ENCODE results near the gene ANK2. TPM values are rescaled to one million over a fixed set of nuclear protein-coding genes. Genes with fewer than 3 reads are reported as not detected.

ANK2 gene
- total RNA-seq, 2 donors from 2014 or later: 6.6 to 7.1 TPM

- Mint-ChIP-seq H3K9me3 (no peaks in the 10 kb centered on the region), H3K4me1 (ENCODE audit: low read depth) (peaks cover 8% of the 10 kb centered on the region), H3K27ac (no peak overlapping the region), H3K36me3 (ENCODE audit: insufficient read depth in 2 of 2) (no peaks in the 10 kb centered on the region), H3K27me3 (ENCODE audit: low read depth) (peaks cover 7% of the 10 kb centered on the region), H3K4me3 (no peak overlapping the region)
- DNase-seq (no peak), ATAC-seq (replicated peaks in 1 of 2) (no peak)
Measured at GRCh38 chr4:113303315-113303714, 253.9 kb downstream of the ANK2 start.

- H3K27ac Mint-ChIP-seq: no peak overlapping the region
- no peak for ATAC-seq (replicated peaks in 1 of 2)
- no peak for DNase-seq
- H3K4me1 Mint-ChIP-seq (ENCODE audit: low read depth): no peaks in the 10 kb centered on the region
- peaks cover 7% of the 10 kb centered on the region for H3K27me3 Mint-ChIP-seq (ENCODE audit: low read depth)
- no peak overlapping the region for H3K4me3 Mint-ChIP-seq
- no peaks in the 10 kb centered on the region for H3K36me3 Mint-ChIP-seq (ENCODE audit: insufficient read depth in 2 of 2)
- H3K9me3 Mint-ChIP-seq: no peaks in the 10 kb centered on the region
Measured at GRCh38 chr4:113311047-113311446, 261.6 kb downstream of the ANK2 start.

- peaks cover 7% of the 10 kb centered on the region for H3K27me3 Mint-ChIP-seq (ENCODE audit: low read depth)
- H3K4me3 Mint-ChIP-seq: no peak overlapping the region
- DNase-seq: no peak
- H3K27ac Mint-ChIP-seq: no peak overlapping the region
- no peak for ATAC-seq (replicated peaks in 1 of 2)
- no peaks in the 10 kb centered on the region for H3K9me3 Mint-ChIP-seq
- H3K4me1 Mint-ChIP-seq (ENCODE audit: low read depth): peaks cover 8% of the 10 kb centered on the region
- no peaks in the 10 kb centered on the region for H3K36me3 Mint-ChIP-seq (ENCODE audit: insufficient read depth in 2 of 2)
Measured at GRCh38 chr4:113312529-113312928, 263.1 kb downstream of the ANK2 start.

GRCh38 chr4:113314426-113314825, 265.0 kb downstream of the ANK2 start:
- Mint-ChIP-seq H3K27me3 (ENCODE audit: low read depth) (peaks cover 7% of the 10 kb centered on the region), H3K27ac (no peak overlapping the region), H3K4me1 (ENCODE audit: low read depth) (peaks cover 8% of the 10 kb centered on the region), H3K4me3 (no peak overlapping the region), H3K9me3 (no peaks in the 10 kb centered on the region), H3K36me3 (ENCODE audit: insufficient read depth in 2 of 2) (no peaks in the 10 kb centered on the region)
- no peak for ATAC-seq (replicated peaks in 1 of 2)
- DNase-seq: no peak

- H3K27ac Mint-ChIP-seq: no peak overlapping the region
- H3K4me1 Mint-ChIP-seq (ENCODE audit: low read depth): peaks cover 8% of the 10 kb centered on the region
- H3K9me3 Mint-ChIP-seq: no peaks in the 10 kb centered on the region
- H3K27me3 Mint-ChIP-seq (ENCODE audit: low read depth): peaks cover 7% of the 10 kb centered on the region
- peak overlapping the region in 1 of 2 donors; percentile 24 for H3K4me3 Mint-ChIP-seq
- DNase-seq (peak in 1 of 2 donors; percentile 5), ATAC-seq (replicated peaks in 1 of 2) (peak; percentile 66)
- H3K36me3 Mint-ChIP-seq (ENCODE audit: insufficient read depth in 2 of 2): no peaks in the 10 kb centered on the region
Measured at GRCh38 chr4:113316879-113317278, 267.4 kb downstream of the ANK2 start.

- H3K36me3 Mint-ChIP-seq (ENCODE audit: insufficient read depth in 2 of 2): no peaks in the 10 kb centered on the region
- ATAC-seq (replicated peaks in 1 of 2) (no peak), DNase-seq (no peak)
- H3K4me1 Mint-ChIP-seq (ENCODE audit: low read depth): peaks cover 8% of the 10 kb centered on the region
- no peak overlapping the region for H3K4me3 Mint-ChIP-seq
- peaks cover 4% of the 10 kb centered on the region for H3K27me3 Mint-ChIP-seq (ENCODE audit: low read depth)
- H3K9me3 Mint-ChIP-seq: no peaks in the 10 kb centered on the region
- H3K27ac Mint-ChIP-seq: no peak overlapping the region
Measured at GRCh38 chr4:113317523-113317922, 268.1 kb downstream of the ANK2 start.

GRCh38 chr4:113322736-113323135, 273.3 kb downstream of the ANK2 start:
- DNase-seq (no peak), ATAC-seq (replicated peaks in 1 of 2) (no peak)
- Mint-ChIP-seq H3K27me3 (ENCODE audit: low read depth) (peaks cover 24% of the 10 kb centered on the region), H3K4me3 (no peak overlapping the region), H3K9me3 (no peaks in the 10 kb centered on the region), H3K4me1 (ENCODE audit: low read depth) (peaks cover 13% of the 10 kb centered on the region), H3K27ac (no peak overlapping the region), H3K36me3 (ENCODE audit: insufficient read depth in 2 of 2) (no peaks in the 10 kb centered on the region)

GRCh38 chr4:113325876-113326615, 276.6 kb downstream of the ANK2 start:
- Mint-ChIP-seq H3K27me3 (ENCODE audit: low read depth) (peaks cover 32% of the 10 kb centered on the region), H3K4me1 (ENCODE audit: low read depth) (peaks cover 15% of the 10 kb centered on the region), H3K36me3 (ENCODE audit: insufficient read depth in 2 of 2) (no peaks in the 10 kb centered on the region), H3K4me3 (no peak overlapping the region), H3K27ac (no peak overlapping the region), H3K9me3 (no peaks in the 10 kb centered on the region)
- DNase-seq (peak in 1 of 2 donors; percentile 27), ATAC-seq (replicated peaks in 1 of 2) (peak; percentile 50 to 54)

- ATAC-seq (replicated peaks in 1 of 2): no peak
- H3K4me3 Mint-ChIP-seq: no peak overlapping the region
- H3K27ac Mint-ChIP-seq: no peak overlapping the region
- peaks cover 15% of the 10 kb centered on the region for H3K4me1 Mint-ChIP-seq (ENCODE audit: low read depth)
- H3K9me3 Mint-ChIP-seq: no peaks in the 10 kb centered on the region
- DNase-seq: no peak
- H3K27me3 Mint-ChIP-seq (ENCODE audit: low read depth): peaks cover 40% of the 10 kb centered on the region
- no peaks in the 10 kb centered on the region for H3K36me3 Mint-ChIP-seq (ENCODE audit: insufficient read depth in 2 of 2)
Measured at GRCh38 chr4:113327494-113327893, 278.0 kb downstream of the ANK2 start.

- Mint-ChIP-seq H3K9me3 (no peaks in the 10 kb centered on the region), H3K27me3 (ENCODE audit: low read depth) (peaks cover 37% of the 10 kb centered on the region), H3K4me3 (no peak overlapping the region), H3K36me3 (ENCODE audit: insufficient read depth in 2 of 2) (no peaks in the 10 kb centered on the region), H3K27ac (no peak overlapping the region), H3K4me1 (ENCODE audit: low read depth) (peaks cover 15% of the 10 kb centered on the region)
- DNase-seq (peak in 1 of 2 donors; percentile 11), ATAC-seq (replicated peaks in 1 of 2) (no peak)
Measured at GRCh38 chr4:113328514-113328913, 279.1 kb downstream of the ANK2 start.

- Mint-ChIP-seq H3K36me3 (ENCODE audit: insufficient read depth in 2 of 2) (no peaks in the 10 kb centered on the region), H3K27ac (no peak overlapping the region), H3K27me3 (ENCODE audit: low read depth) (peaks cover 31% of the 10 kb centered on the region), H3K9me3 (no peaks in the 10 kb centered on the region), H3K4me1 (ENCODE audit: low read depth) (peaks cover 15% of the 10 kb centered on the region), H3K4me3 (no peak overlapping the region)
- DNase-seq (no peak), ATAC-seq (replicated peaks in 1 of 2) (no peak)
Measured at GRCh38 chr4:113330200-113330599, 280.7 kb downstream of the ANK2 start.

- Mint-ChIP-seq H3K9me3 (no peaks in the 10 kb centered on the region), H3K4me3 (no peak overlapping the region), H3K27ac (no peak overlapping the region), H3K4me1 (ENCODE audit: low read depth) (peaks cover 6% of the 10 kb centered on the region), H3K36me3 (ENCODE audit: insufficient read depth in 2 of 2) (no peaks in the 10 kb centered on the region), H3K27me3 (ENCODE audit: low read depth) (peaks cover 24% of the 10 kb centered on the region)
- DNase-seq (no peak), ATAC-seq (replicated peaks in 1 of 2) (no peak)
Measured at GRCh38 chr4:113331811-113332210, 282.4 kb downstream of the ANK2 start.

- no peak for ATAC-seq (replicated peaks in 1 of 2)
- Mint-ChIP-seq H3K4me1 (ENCODE audit: low read depth) (peaks cover 2% of the 10 kb centered on the region), H3K4me3 (no peak overlapping the region), H3K27me3 (ENCODE audit: low read depth) (peaks cover 16% of the 10 kb centered on the region), H3K27ac (no peak overlapping the region), H3K36me3 (ENCODE audit: insufficient read depth in 2 of 2) (no peaks in the 10 kb centered on the region), H3K9me3 (no peaks in the 10 kb centered on the region)
- no peak for DNase-seq
Measured at GRCh38 chr4:113332701-113333100, 283.2 kb downstream of the ANK2 start.

GRCh38 chr4:113335746-113336145, 286.3 kb downstream of the ANK2 start:
- no peaks in the 10 kb centered on the region for H3K36me3 Mint-ChIP-seq (ENCODE audit: insufficient read depth in 2 of 2)
- H3K4me3 Mint-ChIP-seq: no peak overlapping the region
- H3K27me3 Mint-ChIP-seq (ENCODE audit: low read depth): peaks cover 23% of the 10 kb centered on the region
- no peaks in the 10 kb centered on the region for H3K4me1 Mint-ChIP-seq (ENCODE audit: low read depth)
- ATAC-seq (replicated peaks in 1 of 2): no peak
- no peak for DNase-seq
- no peaks in the 10 kb centered on the region for H3K9me3 Mint-ChIP-seq
- no peak overlapping the region for H3K27ac Mint-ChIP-seq

Measured in activated T-cell treated with anti-CD3 and anti-CD28 coated beads, Interleukin-2, amount 50 U/mL, for 72 hours (primary cell).